Hematopoietic multipotent progenitor cell treated with erythropoietin and hydrocortisone succinate and interleukin-3 and kit ligand, for 4 days (in vitro differentiated cells): Measurements from ENCODE around the gene ZBTB2.
A peak's percentile ranks its signal among the peaks of the same experiment; 100 is the strongest.
"Not testable (repeated sequence)": the region's sequence is repeated elsewhere in the genome, so short reads cannot be mapped to it uniquely, and the experiment has no call there.

ENCODE experiments used
- DNase-seq: peaks from one replicate; pipeline ENCODE4 v3.0.0-alpha.2; 2015

The ZBTB2 gene

GRCh38 chr6:151400473-151400872 is 9.1 kb upstream of the ZBTB2 start:
- no peak for DNase-seq

- DNase-seq: no peak
Measured at GRCh38 chr6:151399679-151400078, 8.3 kb upstream of the ZBTB2 start.

- no peak for DNase-seq
Measured at GRCh38 chr6:151393410-151393809, 2.1 kb upstream of the ZBTB2 start.

GRCh38 chr6:151392427-151392826 is 1.1 kb upstream of the ZBTB2 start:
- DNase-seq: no peak

- peak; percentile 85 for DNase-seq
Measured at GRCh38 chr6:151390851-151391470, 398 bp downstream of the ZBTB2 start.

- peak; percentile 99 for DNase-seq
Measured at GRCh38 chr6:151390276-151390850, 996 bp downstream of the ZBTB2 start.

- DNase-seq: peak; percentile 73
Measured at GRCh38 chr6:151389618-151390275, 1.6 kb downstream of the ZBTB2 start.

- DNase-seq: peak; percentile 62
Measured at GRCh38 chr6:151388997-151389617, 2.3 kb downstream of the ZBTB2 start.

- DNase-seq: no peak
Measured at GRCh38 chr6:151388236-151388635, 3.1 kb downstream of the ZBTB2 start.

- no peak for DNase-seq
Measured at GRCh38 chr6:151387175-151387970, 4.0 kb downstream of the ZBTB2 start.

GRCh38 chr6:151385177-151385576 is 6.2 kb downstream of the ZBTB2 start:
- DNase-seq: peak; percentile 72

- no peak for DNase-seq
Measured at GRCh38 chr6:151384151-151384550, 7.2 kb downstream of the ZBTB2 start.

- DNase-seq: not testable (repeated sequence)
Measured at GRCh38 chr6:151382631-151383030, 8.7 kb downstream of the ZBTB2 start.

GRCh38 chr6:151381722-151382121 is 9.6 kb downstream of the ZBTB2 start:
- no peak for DNase-seq

- DNase-seq: no peak
Measured at GRCh38 chr6:151380848-151381205, 10.5 kb downstream of the ZBTB2 start.

- peak; percentile 55 for DNase-seq
Measured at GRCh38 chr6:151379933-151380847, 11.2 kb downstream of the ZBTB2 start.

GRCh38 chr6:151377095-151377494 is 14.3 kb downstream of the ZBTB2 start:
- DNase-seq: no peak

GRCh38 chr6:151376440-151376839 is 14.9 kb downstream of the ZBTB2 start:
- no peak for DNase-seq

- no peak for DNase-seq
Measured at GRCh38 chr6:151375833-151376232, 15.5 kb downstream of the ZBTB2 start.

GRCh38 chr6:151374036-151374683 is 17.2 kb downstream of the ZBTB2 start:
- no peak for DNase-seq

GRCh38 chr6:151372164-151372563 is 19.2 kb downstream of the ZBTB2 start:
- peak; percentile 29 for DNase-seq
